Glomerular visceral epithelial cell (primary cell): ENCODE data around the gene TPCN1.

Source experiments
- DNase-seq: peaks from one replicate; pipeline ENCODE4 v3.0.0-alpha.2; 2016; ENCODE audit errors: extremely low spot score

Gene TPCN1

DNA sequence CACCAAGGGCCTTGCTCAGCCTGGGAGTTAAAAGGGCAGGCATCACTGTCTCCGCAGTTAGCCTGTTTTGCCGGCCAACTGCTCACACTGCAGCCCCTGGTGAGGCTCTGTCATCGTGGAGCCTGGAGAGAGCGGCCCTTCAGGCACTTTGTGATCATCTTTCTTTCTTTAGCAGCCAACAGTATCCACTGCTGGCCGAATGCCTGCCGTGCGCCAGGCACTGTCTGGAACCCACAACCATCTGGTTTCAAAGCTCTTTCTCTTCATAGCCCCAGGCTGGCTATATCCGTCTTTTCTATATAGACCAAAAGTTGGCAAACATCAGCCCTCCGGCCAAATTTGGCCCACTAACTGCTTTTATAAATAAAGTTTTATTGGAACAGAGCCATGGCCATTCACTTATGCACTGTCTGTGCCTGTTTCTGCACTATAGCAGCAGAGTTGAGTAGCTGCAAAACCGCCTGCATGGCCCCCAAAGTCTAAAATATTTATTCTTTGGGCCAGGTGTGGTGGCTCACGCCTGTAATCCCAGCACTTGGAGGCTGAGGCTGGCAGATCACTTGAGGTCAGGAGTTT lies 84.1 kb downstream of the TPCN1 start:
- no peak for DNase-seq

DNA sequence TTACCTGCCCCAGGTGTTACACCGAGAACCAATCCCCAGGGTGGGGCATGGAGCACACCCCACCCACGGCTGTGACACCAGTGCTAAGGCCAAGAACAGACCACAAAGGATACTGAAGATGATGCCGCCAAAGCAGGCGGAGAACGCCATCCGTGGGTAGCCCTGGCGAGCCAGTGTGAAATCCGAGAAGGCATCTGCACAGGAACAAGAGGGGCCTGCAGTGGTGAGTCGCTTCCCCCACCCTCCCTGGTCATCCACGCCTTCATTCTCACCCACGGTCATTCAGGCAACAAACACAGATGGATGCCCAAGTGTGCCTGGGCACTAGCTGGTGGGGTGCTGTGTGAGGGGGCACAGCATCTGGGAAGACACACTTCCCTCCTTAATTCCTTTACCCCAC lies 85.1 kb downstream of the TPCN1 start:
- no peak for DNase-seq

DNA sequence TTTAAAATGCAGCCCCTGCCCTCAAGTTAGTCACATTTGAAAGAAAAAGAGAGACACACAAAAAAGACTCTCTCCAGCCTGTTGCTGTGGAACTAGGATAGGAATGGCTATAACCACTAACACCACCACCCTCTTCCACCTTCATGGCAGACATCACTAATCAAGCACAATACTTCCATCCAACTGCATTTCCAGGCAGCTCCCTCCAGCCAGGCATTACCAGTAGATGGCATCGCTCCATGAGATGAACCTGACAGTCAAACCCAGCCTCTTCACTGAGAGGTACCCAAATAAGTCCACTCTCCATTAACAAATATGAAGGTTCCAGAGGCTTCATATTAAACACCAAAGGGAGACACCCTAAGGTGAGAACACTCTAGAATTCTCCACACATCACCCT lies 89.2 kb downstream of the TPCN1 start:
- DNase-seq = no peak

DNA sequence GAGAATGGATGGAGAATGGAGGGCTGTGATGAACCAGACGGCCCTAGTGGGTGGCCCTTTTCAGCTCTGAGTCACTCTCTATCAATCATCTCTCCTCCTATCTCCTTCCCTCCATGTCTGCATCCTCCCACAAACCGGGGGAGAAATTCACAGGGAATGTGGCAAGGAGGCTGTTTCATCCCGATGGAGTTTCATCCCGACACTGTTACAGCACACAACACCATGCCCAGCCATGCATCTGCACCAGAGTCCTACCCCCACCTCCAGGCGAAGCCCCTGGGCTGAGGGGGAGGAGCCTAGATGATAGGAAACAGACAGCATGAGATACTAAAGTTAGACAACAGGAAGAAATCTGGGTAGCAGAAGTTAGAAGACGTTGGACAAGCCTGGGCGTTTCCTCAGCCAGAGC lies 92.9 kb downstream of the TPCN1 start:
- no peak for DNase-seq

DNA sequence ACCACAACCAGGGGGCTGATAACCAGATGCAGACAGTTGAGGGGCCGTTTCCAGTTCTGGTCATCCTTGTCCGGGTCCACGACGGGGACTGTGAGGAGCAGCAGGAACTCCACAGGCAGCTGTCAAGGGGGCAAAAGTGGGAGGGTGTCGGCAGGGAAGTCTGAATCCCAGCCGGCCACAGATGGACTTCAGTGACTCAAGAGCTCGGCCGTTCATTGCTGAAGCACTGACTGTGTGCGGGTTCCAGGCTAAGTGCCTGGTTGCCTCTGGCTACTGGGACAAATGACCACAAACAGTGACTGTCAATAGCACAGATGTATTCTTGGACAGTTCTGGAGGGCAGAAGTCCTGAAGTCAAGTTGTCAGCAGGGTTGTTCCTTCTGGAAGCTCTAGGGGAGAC lies 94.1 kb downstream of the TPCN1 start:
- DNase-seq = no peak

DNA sequence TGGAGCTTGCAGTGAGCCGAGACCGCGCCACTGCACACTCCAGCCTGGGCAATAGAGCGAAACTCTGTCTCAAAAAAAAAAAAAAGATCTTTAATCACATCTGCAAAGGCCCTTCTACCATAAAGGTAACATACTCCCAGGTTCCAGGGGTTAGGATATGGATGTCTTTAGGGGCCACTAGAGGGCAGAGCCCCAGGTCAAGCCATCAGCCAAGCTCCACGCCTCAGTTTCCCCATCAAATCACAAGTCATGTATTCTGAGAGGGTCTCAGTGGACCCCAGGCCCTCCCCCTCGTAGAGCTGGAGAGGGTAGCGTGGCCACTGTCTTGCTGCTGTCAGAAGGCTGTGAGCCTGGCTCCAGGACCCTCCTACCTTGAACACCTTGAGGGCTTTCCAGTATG lies 94.9 kb downstream of the TPCN1 start:
- no peak for DNase-seq

DNA sequence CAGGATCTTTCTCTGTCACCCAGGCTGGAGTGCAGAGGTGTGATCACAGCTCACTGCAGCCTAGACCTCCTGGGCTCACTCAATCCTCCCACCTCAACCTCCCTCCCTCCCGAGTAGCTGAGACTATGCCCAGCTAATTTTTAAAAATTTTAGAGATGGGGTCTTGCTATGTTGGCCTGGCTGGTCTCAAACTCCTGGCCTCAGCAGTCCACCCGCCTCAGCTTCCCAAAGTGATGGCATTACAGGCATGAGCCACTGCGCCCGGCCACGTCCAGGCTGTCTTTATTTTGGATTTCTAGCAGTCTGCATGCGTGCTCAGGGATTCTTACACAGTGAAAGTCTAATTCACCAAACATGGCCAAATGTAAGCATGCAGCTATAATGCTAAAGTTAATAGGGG lies 95.9 kb downstream of the TPCN1 start:
- no peak for DNase-seq

DNA sequence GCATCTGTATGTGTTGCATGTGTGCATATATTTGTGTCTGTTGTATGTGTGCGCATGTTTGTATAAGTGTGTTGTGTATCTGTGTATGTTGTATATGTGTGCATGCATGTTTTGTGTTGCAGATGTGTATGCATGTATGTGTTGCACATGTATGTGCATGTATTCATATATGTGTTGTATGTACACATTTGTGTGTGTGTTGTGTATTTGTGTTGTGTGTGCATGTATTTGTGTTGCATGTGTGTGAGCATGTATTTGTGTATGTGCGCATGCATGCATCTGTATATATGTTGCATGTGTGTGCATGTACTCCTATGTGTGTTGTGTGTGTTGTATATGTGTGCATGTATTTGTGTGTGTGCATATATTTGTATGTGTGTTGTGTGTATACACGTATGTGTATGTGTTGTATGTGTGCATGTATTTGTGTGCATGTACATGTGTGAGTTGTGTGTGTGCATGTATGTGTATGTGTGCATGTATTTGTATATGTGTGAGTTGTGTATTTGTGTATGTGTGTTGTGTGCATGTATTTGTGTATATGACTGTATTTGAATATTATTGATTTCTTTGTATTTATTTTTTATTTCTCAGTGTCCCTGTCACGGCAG lies 96.9 kb downstream of the TPCN1 start:
- no peak for DNase-seq

DNA sequence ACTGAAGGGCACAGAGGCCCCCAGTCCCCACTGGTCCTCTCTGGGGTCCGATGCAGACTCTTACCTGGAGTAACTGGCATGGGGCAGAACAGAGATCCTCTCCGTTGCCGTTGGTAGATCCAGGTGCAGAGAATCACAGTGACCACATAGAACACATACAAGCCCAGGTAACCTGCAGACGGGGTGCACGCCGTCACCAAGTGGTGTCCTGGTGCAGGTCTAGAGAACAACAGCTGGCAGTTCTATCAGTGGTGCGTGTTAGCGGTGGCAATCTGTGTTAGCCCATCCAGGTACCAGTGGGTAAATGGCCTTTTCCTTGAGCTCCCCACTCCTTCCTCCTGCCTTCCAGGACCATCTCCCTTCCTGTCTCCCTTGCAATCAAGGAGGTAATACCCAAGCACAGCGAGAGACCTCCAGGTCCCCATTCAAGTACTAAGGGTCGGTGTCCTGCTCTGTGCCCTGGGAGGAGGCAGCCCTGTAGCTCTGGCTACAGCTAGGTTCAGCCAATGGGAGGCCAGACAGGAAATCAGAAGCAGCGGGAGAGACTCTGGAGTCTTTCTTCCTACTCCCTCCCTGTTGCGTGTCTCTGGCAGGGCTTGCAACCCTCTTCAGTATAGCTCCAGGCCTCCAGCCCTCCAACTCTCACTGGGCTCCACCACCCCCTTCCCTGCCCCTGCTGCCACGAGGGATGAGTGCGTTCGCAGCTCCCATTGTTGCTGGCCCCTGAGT lies 97.8 kb downstream of the TPCN1 start:
- DNase-seq = no peak

DNA sequence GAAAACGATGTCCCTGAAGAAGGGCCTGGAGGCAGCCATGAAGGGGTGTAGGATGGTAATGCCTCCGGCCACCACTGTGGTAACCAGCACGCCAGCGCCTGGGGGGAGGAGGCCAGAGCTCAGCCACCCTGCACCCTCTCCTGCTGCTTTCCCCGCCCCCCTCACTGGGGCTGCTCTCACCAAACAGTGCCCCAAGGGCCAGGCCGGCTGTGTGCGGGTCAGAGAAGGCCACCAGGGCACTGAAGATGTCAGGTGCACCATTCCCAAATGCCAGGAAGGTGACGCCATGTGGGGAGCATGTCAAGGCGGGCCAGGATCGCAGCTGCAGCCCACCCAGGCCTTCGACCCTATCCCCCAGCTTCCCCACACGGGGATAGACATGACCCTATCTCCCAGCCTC lies 99.1 kb downstream of the TPCN1 start:
- no peak for DNase-seq

DNA sequence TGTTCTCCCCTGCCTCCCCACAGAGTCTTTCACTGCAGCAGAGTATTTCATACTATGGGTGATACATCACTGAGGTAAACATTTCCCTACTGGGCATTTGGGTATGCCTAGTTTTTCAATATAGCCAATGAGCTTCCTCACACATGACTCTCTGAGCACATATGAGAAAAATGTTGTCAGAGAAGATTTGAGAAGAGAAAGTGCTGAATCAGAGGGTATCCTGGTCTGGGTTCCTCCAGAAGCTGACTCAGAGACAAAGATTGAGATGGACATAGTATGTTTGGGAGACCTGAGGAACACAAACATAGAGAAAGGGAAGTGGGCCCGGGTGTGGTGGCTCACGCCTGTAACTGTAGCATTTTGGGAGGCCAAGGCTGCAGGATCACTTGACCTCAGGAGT lies 101.1 kb downstream of the TPCN1 start:
- DNase-seq = no peak

DNA sequence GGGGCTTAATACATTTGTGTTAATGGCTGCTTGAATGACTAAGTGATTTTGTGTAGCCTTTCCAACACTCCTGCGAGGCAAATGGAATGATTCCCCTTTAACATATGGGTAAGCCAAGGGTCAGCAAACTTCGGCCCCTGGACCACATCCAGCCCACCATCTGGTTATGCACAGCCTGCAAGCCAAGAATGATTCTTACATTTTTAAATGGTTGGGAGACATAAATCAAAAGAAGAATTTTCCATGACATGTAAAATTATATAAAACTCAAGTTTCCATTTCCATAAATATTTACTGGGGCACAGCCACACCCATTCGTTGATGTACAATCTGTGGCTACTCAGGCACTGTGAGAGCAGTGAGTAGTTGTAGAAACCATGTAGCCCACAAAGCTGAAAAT lies 104.7 kb downstream of the TPCN1 start:
- no peak for DNase-seq

DNA sequence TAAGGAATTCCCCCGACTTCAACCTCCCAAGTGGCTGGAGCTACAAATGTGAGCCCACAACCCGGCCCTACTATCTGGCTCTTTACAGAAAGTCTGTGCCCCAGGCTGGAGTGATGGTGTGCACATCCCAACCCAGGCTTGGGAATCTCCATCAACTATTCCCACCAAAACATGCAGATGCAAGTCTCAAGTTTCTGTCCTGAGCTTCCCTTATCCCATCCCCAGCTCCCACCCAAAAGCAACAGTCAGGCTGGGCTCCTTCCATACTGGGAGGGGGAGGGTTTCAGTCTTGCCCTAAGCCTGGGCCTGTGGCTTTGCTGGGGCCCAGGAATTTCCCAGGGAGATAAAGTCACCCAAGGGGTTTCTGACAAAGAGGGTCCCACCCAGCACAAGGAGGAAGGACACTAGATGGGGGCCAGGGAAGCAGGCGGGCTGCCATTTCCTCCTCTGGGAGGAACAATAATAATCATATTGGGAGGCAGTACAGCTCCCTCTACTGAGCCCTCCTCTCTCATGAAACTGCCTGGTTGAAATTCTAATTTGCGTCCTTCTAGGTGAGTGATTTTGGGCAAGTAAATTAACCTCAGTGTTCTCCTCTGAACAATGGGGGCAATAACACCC lies 105.6 kb downstream of the TPCN1 start:
- no peak for DNase-seq

DNA sequence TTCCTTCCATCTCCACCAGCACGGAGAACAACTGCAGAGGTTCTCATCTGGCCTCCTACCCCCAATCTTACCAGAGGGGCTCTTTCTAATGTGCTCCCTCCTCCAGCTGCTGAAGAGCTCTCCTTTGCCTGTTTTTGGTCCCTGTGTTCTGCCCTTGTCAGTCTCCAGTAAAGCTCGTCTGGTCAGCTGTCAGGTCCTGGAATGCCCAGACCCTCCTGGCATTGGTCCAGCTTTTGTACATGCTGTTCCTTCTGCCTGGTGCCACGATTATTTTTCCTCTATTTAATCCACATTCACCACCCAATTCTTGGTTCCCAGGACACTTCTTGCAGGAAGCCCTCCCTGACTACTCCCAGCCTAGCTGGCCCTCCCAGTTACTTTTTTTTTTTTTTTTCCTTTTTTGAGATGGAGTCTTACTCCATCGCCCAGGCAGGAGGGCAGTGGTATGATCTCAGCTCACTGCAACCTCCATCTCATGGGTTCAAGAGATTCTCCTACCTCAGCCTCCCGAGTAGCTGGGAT lies 107.2 kb downstream of the TPCN1 start:
- no peak for DNase-seq

DNA sequence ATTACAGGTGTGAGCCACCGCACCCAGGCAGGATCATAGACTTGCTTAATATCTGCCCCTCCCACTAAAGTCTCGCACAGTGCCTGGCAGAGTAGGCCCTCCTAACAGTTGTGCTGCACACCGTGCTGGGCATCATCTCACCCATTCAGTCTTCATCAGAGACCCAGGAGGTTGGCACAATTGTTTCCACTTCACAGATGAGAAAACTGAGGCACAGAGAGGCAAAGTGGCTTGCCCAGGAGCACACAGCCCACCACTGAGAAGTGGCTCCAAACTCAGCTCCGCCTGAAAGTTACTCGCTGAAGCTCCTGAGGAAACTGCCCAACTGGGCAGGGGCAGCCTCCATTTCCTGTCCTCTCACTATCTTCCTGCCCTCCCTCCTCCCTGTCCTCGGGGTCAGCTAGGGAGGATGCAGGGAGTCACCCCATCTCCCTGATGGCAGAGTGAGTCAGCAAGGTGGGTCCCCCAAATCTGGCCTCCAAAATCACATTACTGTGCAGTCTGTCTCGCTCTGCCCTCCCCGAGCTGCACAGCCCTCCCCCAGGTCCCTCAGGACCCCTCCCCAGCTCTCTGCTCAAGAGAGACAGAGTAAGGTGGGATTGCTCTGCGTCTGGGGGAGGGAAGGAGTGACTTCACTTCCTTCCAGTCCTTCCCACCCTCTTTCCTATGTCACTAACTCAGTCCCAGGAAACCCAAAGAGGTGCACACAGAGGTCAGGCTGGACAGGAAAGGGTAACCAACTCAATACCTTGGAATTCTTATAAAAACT lies 107.9 kb downstream of the TPCN1 start:
- no peak for DNase-seq

DNA sequence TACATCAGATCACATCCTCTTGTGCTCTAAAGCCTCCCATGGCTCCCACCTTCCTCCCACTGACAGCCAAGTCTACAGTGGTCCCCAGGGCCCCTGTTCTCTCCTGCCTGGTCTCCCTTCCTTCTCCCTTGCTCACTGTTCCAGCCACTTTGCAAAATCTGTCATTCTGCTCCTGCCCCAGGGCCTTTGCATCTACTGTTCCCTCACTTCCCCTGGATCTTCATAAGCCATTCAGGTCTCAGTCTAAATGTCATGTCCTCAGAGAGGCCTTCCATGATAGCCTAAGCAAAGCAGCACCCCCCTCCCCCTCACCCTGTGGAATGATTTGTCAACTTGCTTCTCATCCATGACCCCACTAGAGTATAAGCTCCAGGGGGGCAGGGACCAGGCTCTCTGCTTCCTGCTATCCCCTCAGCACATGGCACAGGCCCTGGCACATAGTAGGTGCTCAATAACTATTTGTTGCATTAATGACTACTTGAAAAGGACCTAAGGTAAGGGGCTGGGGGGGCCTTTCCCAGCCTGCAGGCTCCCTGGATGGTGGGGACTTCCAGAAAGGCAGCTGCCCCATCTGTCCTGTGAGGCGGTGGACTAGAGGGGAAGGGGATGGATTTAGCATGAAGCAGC lies 108.6 kb downstream of the TPCN1 start:
- DNase-seq = no peak

DNA sequence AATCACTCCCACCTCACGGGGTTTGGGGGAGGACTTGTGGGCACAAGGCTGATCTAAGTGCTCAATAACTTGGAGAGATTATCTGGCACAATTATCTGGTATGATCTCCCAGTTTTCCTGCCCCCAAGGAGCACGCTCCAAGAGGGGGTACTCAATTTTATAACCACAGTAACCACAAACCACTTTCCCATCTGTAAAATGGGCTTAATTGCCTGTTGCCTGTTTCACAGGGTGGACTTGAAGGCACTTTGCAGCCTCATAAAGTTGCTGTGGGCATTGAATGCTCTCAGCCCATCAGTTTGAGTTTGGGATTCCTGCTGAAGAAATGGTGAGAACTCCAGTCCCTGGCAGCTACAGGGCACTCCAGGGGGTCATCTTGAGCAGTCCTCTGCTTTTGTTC lies 109.2 kb downstream of the TPCN1 start:
- DNase-seq = no peak

DNA sequence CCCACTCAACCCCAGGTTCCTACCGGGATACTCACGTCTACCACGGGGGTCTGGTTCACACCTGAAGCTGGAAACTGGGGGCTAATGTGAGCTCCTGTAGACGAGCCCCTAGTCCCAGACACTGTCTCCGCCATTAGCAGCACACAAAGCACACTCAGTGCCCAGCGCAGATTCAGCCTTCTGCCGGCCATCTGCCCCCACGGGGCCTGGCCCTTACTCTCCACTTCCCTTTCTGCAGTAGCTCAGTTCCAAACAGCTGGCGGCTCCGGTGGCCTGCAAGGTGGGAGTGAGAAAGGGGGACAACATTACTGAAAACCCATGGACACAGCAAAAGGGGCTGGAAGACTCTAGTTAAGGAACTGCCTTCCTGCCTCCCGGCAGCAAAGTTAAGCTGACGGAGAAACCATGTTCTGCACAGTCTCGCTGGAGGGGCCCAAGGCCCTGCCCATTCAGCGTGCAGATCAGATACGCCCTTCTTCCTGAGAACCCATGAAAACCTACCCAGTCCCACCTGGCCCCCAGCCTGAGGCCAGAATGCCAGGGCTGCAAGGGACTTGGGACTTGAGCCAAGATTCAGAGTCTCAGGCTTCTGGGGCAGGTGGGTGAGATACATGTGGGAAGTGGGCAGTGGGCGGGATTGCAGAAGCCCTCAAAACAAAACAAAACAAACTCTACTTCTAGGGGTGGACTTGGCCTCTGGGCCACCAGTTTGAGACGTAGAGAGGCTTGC lies 111.6 kb downstream of the TPCN1 start:
- no peak for DNase-seq

DNA sequence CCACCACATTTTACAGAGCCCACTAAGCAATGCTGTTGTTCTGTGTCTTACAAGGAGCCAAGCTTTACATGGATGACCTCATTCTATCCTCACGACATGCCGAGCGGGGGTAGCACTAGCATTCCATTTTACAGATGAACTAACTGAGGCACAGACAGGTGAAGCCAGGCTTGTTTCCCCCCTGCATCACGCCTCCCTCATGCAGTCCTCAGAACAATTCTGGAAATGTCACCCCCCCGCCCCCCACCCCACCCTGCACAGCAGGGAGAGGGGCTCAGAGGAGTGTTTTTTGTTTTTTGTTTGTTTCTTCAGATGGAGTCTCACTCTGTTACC lies 112.1 kb downstream of the TPCN1 start:
- no peak for DNase-seq

DNA sequence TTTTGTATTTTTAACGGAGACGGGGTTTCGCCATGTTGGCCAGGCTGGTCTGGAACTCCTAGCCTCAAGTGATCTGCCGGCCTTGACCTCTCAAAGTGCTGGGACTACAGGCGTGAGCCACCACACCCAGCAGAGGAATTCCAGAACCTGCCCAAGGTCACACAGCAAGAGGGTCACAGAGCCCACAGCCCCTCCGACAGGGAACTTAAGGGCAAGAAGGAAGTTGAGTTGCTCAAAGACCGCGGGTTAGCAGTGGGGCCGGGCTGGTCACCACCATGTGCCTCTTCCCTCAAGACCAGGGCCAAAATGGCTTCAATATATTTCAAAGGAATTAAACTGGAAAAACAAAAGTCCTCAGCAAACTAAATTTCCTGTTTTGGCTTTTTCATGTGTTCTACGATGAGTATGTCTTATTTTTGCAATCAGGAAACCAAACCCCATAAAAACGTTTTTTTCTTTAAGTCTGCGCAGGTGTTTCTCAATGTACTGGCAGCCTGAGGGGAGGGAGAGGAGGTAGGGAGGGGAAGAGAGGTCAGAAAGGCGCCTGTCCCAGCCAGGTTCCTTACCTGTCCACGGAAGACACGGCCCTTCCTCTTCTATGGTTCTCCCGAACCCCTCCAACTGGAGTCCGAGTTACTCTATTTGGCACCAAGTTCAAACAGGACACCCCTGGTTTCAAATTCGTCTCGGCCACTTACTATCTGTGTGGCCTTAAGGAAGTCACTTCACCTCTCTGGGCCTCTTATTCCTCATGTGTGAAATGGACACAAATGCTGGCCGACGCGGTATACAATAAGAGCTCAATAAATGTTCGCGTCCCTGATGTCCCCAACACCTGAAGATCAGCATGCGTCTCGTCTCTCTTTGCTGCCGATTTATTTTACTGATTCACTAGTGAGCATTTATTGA lies 112.9 kb downstream of the TPCN1 start:
- DNase-seq = no peak
